GM23248 (cell line): ENCODE results near the gene PINK1. TPM values are rescaled to one million over a fixed set of nuclear protein-coding genes. Genes with fewer than 3 reads are reported as not detected.

ENCODE experiments used
- DNase-seq: peaks from one replicate; pipeline ENCODE4 v3.0.0-alpha.2; 2015
- H2AFZ ChIP-seq: fragments of 200-600 bp; sonication (generic); 2 replicates; pipeline ENCODE4 v1.6.1; 2016; ENCODE audit warnings: antibody characterized with exemption
- H3F3A ChIP-seq: fragments of 200-600 bp; sonication (generic); 2 replicates; pipeline ENCODE4 v1.6.1; 2016; ENCODE audit warnings: mild to moderate bottlenecking, antibody characterized with exemption, mixed run types; ENCODE audit not compliant: insufficient read depth
- H3K27ac ChIP-seq: fragments of 200-600 bp; sonication (generic); 2 replicates; pipeline ENCODE4 v1.5.1; 2016; ENCODE audit warnings: mild to moderate bottlenecking
- H3K27me3 ChIP-seq: fragments of 200-600 bp; sonication (generic); replicated peaks from 2 replicates; pipeline ENCODE4 v1.6.1; 2016; ENCODE audit warnings: mild to moderate bottlenecking; ENCODE audit not compliant: insufficient read depth
- H3K36me3 ChIP-seq: fragments of 200-600 bp; sonication (generic); 2 replicates; pipeline ENCODE4 v1.6.1; 2016; ENCODE audit warnings: low read depth, mild to moderate bottlenecking
- H3K4me1 ChIP-seq: fragments of 200-600 bp; sonication (generic); 2 replicates; pipeline ENCODE4 v1.6.1; 2016; ENCODE audit warnings: mild to moderate bottlenecking; ENCODE audit not compliant: insufficient read depth
- H3K4me2 ChIP-seq: fragments of 200-600 bp; sonication (generic); one replicate; pipeline ENCODE4 v1.6.1; 2016; ENCODE audit warnings: mild to moderate bottlenecking; ENCODE audit not compliant: unreplicated experiment
- H3K4me3 ChIP-seq: fragments of 200-600 bp; sonication (generic); 2 replicates; pipeline ENCODE4 v1.5.1; 2016; ENCODE audit warnings: mild to moderate bottlenecking
- H3K79me2 ChIP-seq: fragments of 200-600 bp; sonication (generic); 2 replicates; pipeline ENCODE4 v1.6.1; 2016; ENCODE audit warnings: mild to moderate bottlenecking; ENCODE audit not compliant: insufficient read depth
- H3K9ac ChIP-seq: fragments of 200-600 bp; sonication (generic); 2 replicates; pipeline ENCODE4 v1.6.1; 2016; ENCODE audit warnings: mild to moderate bottlenecking
- H3K9me2 ChIP-seq: fragments of 200-600 bp; sonication (generic); 2 replicates; pipeline ENCODE4 v1.6.1; 2016; ENCODE audit warnings: mixed run types, mild to moderate bottlenecking, moderate library complexity; ENCODE audit not compliant: insufficient read depth
- H3K9me3 ChIP-seq: fragments of 200-600 bp; sonication (generic); one replicate; pipeline ENCODE4 v1.6.1; 2017; ENCODE audit warnings: low read depth
- H4K20me1 ChIP-seq: fragments of 200-600 bp; sonication (generic); 2 replicates; pipeline ENCODE4 v1.6.0; 2016; ENCODE audit not compliant: insufficient read depth
- EZH2 ChIP-seq: fragments of 200-600 bp; sonication (generic); IDR thresholded peaks from 2 replicates; pipeline ENCODE4 v1.6.1; 2018; ENCODE audit warnings: antibody characterized with exemption, mild to moderate bottlenecking; ENCODE audit not compliant: insufficient read depth, poor library complexity, severe bottlenecking
- EZH2phosphoT487 ChIP-seq: fragments of 200-600 bp; sonication (generic); IDR thresholded peaks from 2 replicates; pipeline ENCODE4 v1.6.1; 2018; ENCODE audit warnings: antibody characterized with exemption, moderate library complexity, mild to moderate bottlenecking, low read depth; ENCODE audit not compliant: insufficient read depth
- WGBS, 2 experiments: methylation state at CpG; one replicate each; pipeline ENCODE4 v1.1.6; 2015 to 2017; ENCODE audit warnings: low lambda C conversion rate in 2 of 2, low coverage in 1 of 2; ENCODE audit errors: missing lambda C conversion rate in 2 of 2; 5-methylcytosine and 5-hydroxymethylcytosine counted together
- in situ Hi-C: fragments of 300-500 bp; cut with MboI; formaldehyde crosslinking; loops from 2 replicates; pipeline ENCODE4 v1.15.0; 2020
- polyA plus RNA-seq: library from polyadenylated mRNA; unstranded; fragments of >200 nt; fragmentation: Nextera tagmentation; extraction: Ambion mirVana; gene quantifications from 2 replicates; pipeline ENCODE4 v1.2.1, GENCODE V29; 2016
- total RNA-seq: library from RNA; depleted of rRNA; stranded (reverse); fragments of >200 nt; shearing (Covaris generic); gene quantifications from 2 replicates; pipeline ENCODE4 v1.2.3, GENCODE V29; 2014

Gene PINK1
- total and polyA plus RNA-seq, 2 experiments from 2014 or later, result 102 to 151 TPM

GRCh38 chr1:20695515-20695914 lies 62.3 kb downstream of the PINK1 start:
- H2AFZ ChIP-seq, result no peak overlapping the region
- H3K4me1 ChIP-seq, result peaks cover 22% of the 10 kb centered on the region
- H3K27ac ChIP-seq, result no peak overlapping the region
- H3K9me2 ChIP-seq, result no peaks in the 10 kb centered on the region
- H3K4me3 ChIP-seq, result no peak overlapping the region
- H4K20me1 ChIP-seq, result no peaks in the 10 kb centered on the region
- no peaks in the 10 kb centered on the region for H3F3A ChIP-seq
- H3K4me2 ChIP-seq, result no peak overlapping the region
- no peaks in the 10 kb centered on the region for H3K27me3 ChIP-seq
- no peaks in the 10 kb centered on the region for H3K9me3 ChIP-seq
- DNase-seq, result no peak
- H3K36me3 ChIP-seq, result no peaks in the 10 kb centered on the region
- H3K79me2 ChIP-seq, result no peaks in the 10 kb centered on the region
- in situ Hi-C loops, result loop anchor here (10.0 kb wide), 1 partner anchor 489 kb away; no protein-coding TSS in a partner anchor
- TF ChIP-seq EZH2phosphoT487 (no peak), EZH2 (no peak)
- H3K9ac ChIP-seq, result no peak overlapping the region
- WGBS, 2 experiments, result 73 to 74% methylated on average over 10 of the region's 10 CpGs

- in situ Hi-C loops, result loop anchor here (10.0 kb wide), 1 partner anchor 488 kb away; no protein-coding TSS in a partner anchor
- Histone ChIP-seq H3F3A (no peaks in the 10 kb centered on the region), H3K9me2 (no peaks in the 10 kb centered on the region), H3K79me2 (no peaks in the 10 kb centered on the region), H3K36me3 (no peaks in the 10 kb centered on the region), H3K4me2 (peak overlapping the region; percentile 96), H2AFZ (peak overlapping the region; percentile 100), H4K20me1 (no peaks in the 10 kb centered on the region), H3K27me3 (no peaks in the 10 kb centered on the region), H3K27ac (peak overlapping the region; percentile 88), H3K9ac (peak overlapping the region; percentile 85), H3K4me3 (peak overlapping the region; percentile 90), H3K9me3 (no peaks in the 10 kb centered on the region), H3K4me1 (peaks cover 22% of the 10 kb centered on the region)
- WGBS, 2 experiments, result 2 to 3% methylated on average over 33 to 42 of the region's 46 CpGs
- DNase-seq, result peak; percentile 97
- TF ChIP-seq EZH2phosphoT487, result no peak
- TF ChIP-seq EZH2, result no peak
Measured at GRCh38 chr1:20696397-20697333, 63.4 kb downstream of the PINK1 start.

GRCh38 chr1:20697563-20697962 lies 64.3 kb downstream of the PINK1 start:
- H3K4me1 ChIP-seq, result peaks cover 22% of the 10 kb centered on the region
- H3K9me2 ChIP-seq, result no peaks in the 10 kb centered on the region
- H3K4me3 ChIP-seq, result peak overlapping the region; percentile 90
- H3K4me2 ChIP-seq, result peak overlapping the region; percentile 96
- no peaks in the 10 kb centered on the region for H3F3A ChIP-seq
- H4K20me1 ChIP-seq, result no peaks in the 10 kb centered on the region
- H2AFZ ChIP-seq, result peak overlapping the region; percentile 100; the same call in 1 of the 2 replicates
- no peaks in the 10 kb centered on the region for H3K9me3 ChIP-seq
- H3K27me3 ChIP-seq, result no peaks in the 10 kb centered on the region
- H3K9ac ChIP-seq, result peak overlapping the region; percentile 85
- H3K36me3 ChIP-seq, result no peaks in the 10 kb centered on the region
- 87 to 88% methylated on average over 12 of the region's 12 CpGs for WGBS, 2 experiments
- DNase-seq, result no peak
- TF ChIP-seq EZH2 (no peak), EZH2phosphoT487 (no peak)
- H3K27ac ChIP-seq, result peak overlapping the region; percentile 88; the same call in 1 of the 2 replicates
- in situ Hi-C loops, result loop anchor here (10.0 kb wide), 1 partner anchor 487 kb away; no protein-coding TSS in a partner anchor
- no peaks in the 10 kb centered on the region for H3K79me2 ChIP-seq

GRCh38 chr1:20698195-20698910 lies 65.1 kb downstream of the PINK1 start:
- Histone ChIP-seq H3K9me3 (no peaks in the 10 kb centered on the region), H3K27ac (no peak overlapping the region), H3K4me2 (peak overlapping the region; percentile 46), H3K9ac (no peak overlapping the region), H3K4me3 (no peak overlapping the region), H3K4me1 (peaks cover 22% of the 10 kb centered on the region), H3F3A (no peaks in the 10 kb centered on the region), H3K79me2 (no peaks in the 10 kb centered on the region), H4K20me1 (no peaks in the 10 kb centered on the region), H3K9me2 (no peaks in the 10 kb centered on the region), H3K27me3 (no peaks in the 10 kb centered on the region), H2AFZ (peak overlapping the region; percentile 41), H3K36me3 (no peaks in the 10 kb centered on the region)
- peak; percentile 70 for DNase-seq
- WGBS, 2 experiments, result 73% methylated on average over 18 of the region's 18 CpGs
- TF ChIP-seq EZH2, result no peak
- TF ChIP-seq EZH2phosphoT487, result no peak
- in situ Hi-C loops, result loop anchor here (10.0 kb wide), 1 partner anchor 486 kb away; no protein-coding TSS in a partner anchor
